Upper lobe of left lung (tissue), 6 donors: ENCODE data around the gene KRTCAP2. TPM values are rescaled to one million over a fixed set of nuclear protein-coding genes. Genes with fewer than 3 reads are reported as not detected.

Experiments used
- ATAC-seq, 2 donors: fragments of 200-7000 bp; cut with Tn5 transposase; one replicate each; pipeline ENCODE4 v1.9.1; 2022; ENCODE audit warnings: mild to moderate bottlenecking in 2 of 2, moderate library complexity in 2 of 2; ENCODE audit not compliant: low FRiP score in 2 of 2
- DNase-seq, 2 donors: peaks; one replicate each; pipeline ENCODE4 v3.0.0-alpha.2; 2019 to 2020
- H3K27ac ChIP-seq, 4 donors: fragments of 200-600 bp; sonication (generic); one replicate each; pipeline ENCODE4 v1.5.1; 2016 to 2019
- H3K27me3 ChIP-seq, 4 donors: fragments of 200-600 bp; sonication (generic); one replicate each; pipeline ENCODE4 v1.5.1; 2017 to 2019
- H3K36me3 ChIP-seq, 4 donors: fragments of 200-600 bp; sonication (generic); one replicate each; pipeline ENCODE4 v1.5.1; 2016 to 2019
- H3K4me1 ChIP-seq, 4 donors: fragments of 200-600 bp; sonication (generic); one replicate each; pipeline ENCODE4 v1.5.1; 2018 to 2019
- H3K4me3 ChIP-seq, 4 donors: fragments of 200-600 bp; sonication (generic); one replicate each; pipeline ENCODE4 v1.5.1; 2017 to 2019; ENCODE audit warnings: mild to moderate bottlenecking in 2 of 4, moderate library complexity in 1 of 4
- H3K9me3 ChIP-seq, 4 donors: fragments of 200-600 bp; sonication (generic); one replicate each; pipeline ENCODE4 v1.5.1; 2018 to 2019
- CTCF ChIP-seq, 6 experiments: fragments of 450-650 bp in 4 of 6; fragments of 200-600 bp in 2 of 6; sonication (generic) in 2 of 6; IDR thresholded peaks; one replicate each; pipeline ENCODE4 v1.5.1; 2016 to 2019; ENCODE audit warnings: antibody characterized with exemption in 6 of 6
- EP300 ChIP-seq, 4 donors: sonication (generic); formaldehyde crosslinking; IDR thresholded peaks; one replicate each; pipeline ENCODE4 v1.5.1; 2017; ENCODE audit warnings: antibody characterized with exemption in 4 of 4, control low read depth in 2 of 4
- POLR2A ChIP-seq, 4 donors: fragments of 450-650 bp; IDR thresholded peaks; one replicate each; pipeline ENCODE4 v1.5.1; 2016 to 2017; ENCODE audit warnings: antibody characterized with exemption in 4 of 4, mild to moderate bottlenecking in 2 of 4
- POLR2AphosphoS5 ChIP-seq, 2 donors: sonication (generic); formaldehyde crosslinking; IDR thresholded peaks; one replicate each; pipeline ENCODE4 v1.5.1; 2017; ENCODE audit warnings: antibody characterized with exemption in 2 of 2
- WGBS, 2 donors: methylation state at CpG; one replicate each; pipeline ENCODE4 v1.1.5; 2017 to 2018; 5-methylcytosine and 5-hydroxymethylcytosine counted together
- total RNA-seq, 6 donors: library from RNA; depleted of rRNA in 4 of 6; stranded (reverse); fragments of >200 nt in 4 of 6; gene quantifications; one replicate each; pipeline versions ENCODE4 v1.1.0 to v1.2.1, GENCODE V29; 2016 to 2021
- donor health status: DM: no; HTN: no; CAD: no; lungs with moderate emphysema.
- donor health status: DM: no; HTN: yes; CAD: no; lungs with severe emphysema.

KRTCAP2 gene
- total RNA-seq, 6 donors from 2014 or later, result 47.1 to 166 (median 131) TPM

GRCh38 chr1:155126556-155127104 lies 46.5 kb downstream of the KRTCAP2 start:
- peaks cover 42 to 70% (median 58%) of the 10 kb centered on the region in 4 donors for H3K4me1 ChIP-seq
- peak overlapping the region in 3 of 4 donors; percentile 55 to 77 (median 66) for H3K4me3 ChIP-seq
- no peaks in the 10 kb centered on the region for H3K9me3 ChIP-seq
- 5 to 6% methylated on average over 18 to 20 of the region's 32 CpGs for WGBS, 2 donors
- TF ChIP-seq POLR2A (IDR thresholded peaks at IDR 0.05), result peak in 2 of 4 donors; percentile 5 to 21
- TF ChIP-seq CTCF (IDR thresholded peaks at IDR 0.05), result peak in 1 of 6 experiments; percentile 18
- TF ChIP-seq EP300 (IDR thresholded peaks at IDR 0.05), result peak in 2 of 4 donors; percentile 8 to 20
- no peak for TF ChIP-seq POLR2AphosphoS5 (IDR thresholded peaks at IDR 0.05)
- H3K27ac ChIP-seq, result peak overlapping the region; percentile 83 to 98 (median 98)
- ATAC-seq (peak; percentile 58 to 83), DNase-seq (peak; percentile 88 to 90)
- H3K27me3 ChIP-seq, result peaks cover 0 to 5% (median 3%) of the 10 kb centered on the region in 4 donors
- H3K36me3 ChIP-seq, result peaks cover 0 to 8% (median 5%) of the 10 kb centered on the region in 4 donors

GRCh38 chr1:155125946-155126555 lies 47.1 kb downstream of the KRTCAP2 start:
- 29 to 42% methylated on average over 24 to 48 of the region's 53 CpGs for WGBS, 2 donors
- ATAC-seq (peak; percentile 44 to 66), DNase-seq (peak; percentile 77 to 91)
- peak overlapping the region; percentile 83 to 98 (median 98) for H3K27ac ChIP-seq
- H3K4me3 ChIP-seq, result peak overlapping the region in 3 of 4 donors; percentile 55 to 77 (median 66)
- H3K9me3 ChIP-seq, result no peaks in the 10 kb centered on the region
- peaks cover 36 to 67% (median 52%) of the 10 kb centered on the region in 4 donors for H3K4me1 ChIP-seq
- H3K27me3 ChIP-seq, result peaks cover 0 to 5% (median 3%) of the 10 kb centered on the region in 4 donors
- H3K36me3 ChIP-seq, result peaks cover 0 to 2% (median under 1%) of the 10 kb centered on the region in 4 donors
- peak in 2 of 6 experiments; percentile 8 to 10 for TF ChIP-seq CTCF (IDR thresholded peaks at IDR 0.05)
- TF ChIP-seq POLR2AphosphoS5 (IDR thresholded peaks at IDR 0.05), result peak in 1 of 2 donors; percentile 18
- peak in 2 of 4 donors; percentile 4 to 15 for TF ChIP-seq POLR2A (IDR thresholded peaks at IDR 0.05)
- TF ChIP-seq EP300 (IDR thresholded peaks at IDR 0.05), result peak in 1 of 4 donors; percentile 4

- TF ChIP-seq POLR2AphosphoS5 (IDR thresholded peaks at IDR 0.05) (no peak), POLR2A (IDR thresholded peaks at IDR 0.05) (no peak), EP300 (IDR thresholded peaks at IDR 0.05) (no peak), CTCF (IDR thresholded peaks at IDR 0.05) (no peak)
- H3K36me3 ChIP-seq, result no peaks in the 10 kb centered on the region
- ATAC-seq (no peak), DNase-seq (peak in 1 of 2 donors; percentile 67)
- H3K4me3 ChIP-seq, result peak overlapping the region in 1 of 4 donors; percentile 66
- WGBS, 2 donors, result 73 to 79% methylated on average over 10 to 11 of the region's 11 CpGs
- peaks cover 0 to 5% (median 3%) of the 10 kb centered on the region in 4 donors for H3K27me3 ChIP-seq
- no peaks in the 10 kb centered on the region for H3K9me3 ChIP-seq
- peak overlapping the region; percentile 83 to 98 (median 98) for H3K27ac ChIP-seq
- H3K4me1 ChIP-seq, result peaks cover 35 to 69% (median 54%) of the 10 kb centered on the region in 4 donors
Observed at GRCh38 chr1:155125511-155125945, 47.6 kb downstream of the KRTCAP2 start.

GRCh38 chr1:155124503-155125463 lies 48.3 kb downstream of the KRTCAP2 start:
- Histone ChIP-seq H3K27ac (peak overlapping the region; percentile 83 to 98 (median 98)), H3K4me1 (peaks cover 35 to 70% (median 58%) of the 10 kb centered on the region in 4 donors), H3K36me3 (no peaks in the 10 kb centered on the region), H3K27me3 (peaks cover 0 to 5% (median 3%) of the 10 kb centered on the region in 4 donors), H3K4me3 (no peak overlapping the region), H3K9me3 (no peaks in the 10 kb centered on the region)
- 55 to 78% methylated on average over 13 to 15 of the region's 16 CpGs for WGBS, 2 donors
- ATAC-seq (no peak), DNase-seq (peak in 1 of 2 donors; percentile 69)
- TF ChIP-seq POLR2A (IDR thresholded peaks at IDR 0.05) (peak in 2 of 4 donors; percentile 18), CTCF (IDR thresholded peaks at IDR 0.05) (no peak), EP300 (IDR thresholded peaks at IDR 0.05) (peak in 1 of 4 donors; percentile 56), POLR2AphosphoS5 (IDR thresholded peaks at IDR 0.05) (peak in 1 of 2 donors; percentile 25)
